Spleen (tissue), 7 donors: Measurements from ENCODE around the gene FAHD2B.
A peak's percentile ranks its signal among the peaks of the same experiment; 100 is the strongest.

Experiments used
- POLR2A ChIP-seq, 3 donors: fragments of 450-650 bp; IDR thresholded peaks; one replicate each; pipeline ENCODE4 v1.5.1; 2017; ENCODE audit warnings: antibody characterized with exemption in 3 of 3, mild to moderate bottlenecking in 1 of 3
- POLR2AphosphoS5 ChIP-seq, 3 donors: sonication (generic); formaldehyde crosslinking; IDR thresholded peaks; one replicate each; pipeline ENCODE4 v1.5.1; 2017; ENCODE audit warnings: antibody characterized with exemption in 3 of 3
- TF ChIP-seq, protein P1 (sequence below), 11 experiments: fragments of 200-600 bp in 7 of 11; fragments of 450-650 bp in 4 of 11; sonication (generic) in 4 of 11; IDR thresholded peaks in 8 of 11; conservative IDR thresholded peaks in 3 of 11; 1 replicate in 7 of 11; 2 replicates in 4 of 11; pipeline versions ENCODE4 v1.4.0 to v1.8.0; 2016 to 2021; ENCODE audit warnings: antibody characterized with exemption in 11 of 11, inconsistent platforms in 4 of 11, mild to moderate bottlenecking in 1 of 11
- donor health status: DM: no; HTN: no; CAD: no; lungs with moderate emphysema.
- donor health status: DM: no; HTN: no; CAD: no.
- donor health status: DM: no; HTN: no; CAD: no.

DNA sequence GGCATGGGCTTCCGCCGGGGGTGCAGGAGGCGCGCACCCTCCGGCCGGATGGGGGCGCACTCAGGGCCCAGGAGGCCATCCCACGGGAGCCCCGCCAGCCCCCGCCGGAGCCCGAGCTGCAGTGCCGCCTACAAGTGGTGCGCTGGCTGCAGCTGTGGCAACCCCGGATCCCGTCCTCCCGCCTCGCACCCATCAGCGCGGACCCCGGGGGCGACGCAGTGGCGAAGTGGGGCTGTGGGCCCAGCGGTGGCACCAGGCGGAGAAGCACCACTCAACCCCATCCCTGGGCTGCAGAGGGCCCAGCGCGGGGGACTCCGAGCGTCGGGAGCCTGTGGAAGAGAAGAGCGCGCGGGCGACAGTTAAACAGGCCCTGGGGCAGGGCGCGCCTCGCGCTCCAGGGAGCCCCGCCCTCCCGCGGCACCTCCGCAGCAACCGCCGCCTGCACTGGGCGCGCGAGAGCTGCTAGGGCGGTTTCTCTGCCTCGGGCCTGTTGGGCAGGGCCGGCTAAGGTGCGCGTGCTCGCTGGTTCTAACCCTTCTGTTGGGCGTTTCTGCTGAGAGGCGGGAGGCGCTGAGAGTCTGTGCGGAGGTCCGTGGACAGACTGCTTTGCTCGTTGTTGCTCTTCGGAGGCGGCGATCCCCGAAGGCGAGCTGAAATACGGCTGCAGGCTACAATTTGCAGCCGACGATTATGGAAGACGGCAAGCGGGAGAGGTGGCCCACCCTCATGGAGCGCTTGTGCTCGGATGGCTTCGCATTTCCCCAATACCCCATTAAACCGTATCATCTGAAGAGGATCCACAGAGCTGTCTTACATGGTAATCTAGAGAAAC, 18.6 kb upstream of the FAHD2B start, which contains the start of gene ANKRD36:
- TF ChIP-seq, protein P1, sequence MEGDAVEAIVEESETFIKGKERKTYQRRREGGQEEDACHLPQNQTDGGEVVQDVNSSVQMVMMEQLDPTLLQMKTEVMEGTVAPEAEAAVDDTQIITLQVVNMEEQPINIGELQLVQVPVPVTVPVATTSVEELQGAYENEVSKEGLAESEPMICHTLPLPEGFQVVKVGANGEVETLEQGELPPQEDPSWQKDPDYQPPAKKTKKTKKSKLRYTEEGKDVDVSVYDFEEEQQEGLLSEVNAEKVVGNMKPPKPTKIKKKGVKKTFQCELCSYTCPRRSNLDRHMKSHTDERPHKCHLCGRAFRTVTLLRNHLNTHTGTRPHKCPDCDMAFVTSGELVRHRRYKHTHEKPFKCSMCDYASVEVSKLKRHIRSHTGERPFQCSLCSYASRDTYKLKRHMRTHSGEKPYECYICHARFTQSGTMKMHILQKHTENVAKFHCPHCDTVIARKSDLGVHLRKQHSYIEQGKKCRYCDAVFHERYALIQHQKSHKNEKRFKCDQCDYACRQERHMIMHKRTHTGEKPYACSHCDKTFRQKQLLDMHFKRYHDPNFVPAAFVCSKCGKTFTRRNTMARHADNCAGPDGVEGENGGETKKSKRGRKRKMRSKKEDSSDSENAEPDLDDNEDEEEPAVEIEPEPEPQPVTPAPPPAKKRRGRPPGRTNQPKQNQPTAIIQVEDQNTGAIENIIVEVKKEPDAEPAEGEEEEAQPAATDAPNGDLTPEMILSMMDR (IDR thresholded peaks at IDR 0.05 in 8 of 11, conservative IDR thresholded peaks at IDR 0.05 in 3 of 11) = peak; percentile 13 to 77 (median 49)
- TF ChIP-seq POLR2A (IDR thresholded peaks at IDR 0.05) (peak in 2 of 3 donors; percentile 11 to 37), POLR2AphosphoS5 (IDR thresholded peaks at IDR 0.05) (peak; percentile 41 to 80 (median 76))
